Upper lobe of right lung (tissue), 1 donor: Measurements from ENCODE around the gene NFE2L1. TPM values are rescaled to one million over a fixed set of nuclear protein-coding genes. Genes with fewer than 3 reads are reported as not detected.
"Not testable (repeated sequence)": the region's sequence is repeated elsewhere in the genome, so short reads cannot be mapped to it uniquely, and the experiment has no call there.

Experiments used
- ATAC-seq: fragments of 200-7000 bp; cut with Tn5 transposase; one replicate; pipeline ENCODE4 v1.9.1; 2020; ENCODE audit warnings: mild to moderate bottlenecking, moderate library complexity
- DNase-seq: peaks from one replicate; pipeline ENCODE4 v3.0.0-alpha.2; 2020
- H3K27ac ChIP-seq: fragments of 200-600 bp; one replicate; pipeline ENCODE4 v1.8.0; 2022
- H3K27me3 ChIP-seq: fragments of 200-600 bp; one replicate; pipeline ENCODE4 v1.8.0; 2022; ENCODE audit warnings: mild to moderate bottlenecking
- H3K36me3 ChIP-seq: fragments of 200-600 bp; one replicate; pipeline ENCODE4 v1.8.0; 2022
- H3K4me1 ChIP-seq: fragments of 200-600 bp; one replicate; pipeline ENCODE4 v1.8.0; 2022
- H3K4me3 ChIP-seq: fragments of 200-600 bp; one replicate; pipeline ENCODE4 v1.8.0; 2022; ENCODE audit warnings: mild to moderate bottlenecking
- H3K9me3 ChIP-seq: fragments of 200-600 bp; one replicate; pipeline ENCODE4 v1.8.0; 2022
- CTCF ChIP-seq: fragments of 200-600 bp; IDR thresholded peaks from one replicate; pipeline ENCODE4 v1.8.0; 2022; ENCODE audit warnings: antibody characterized with exemption
- intact Hi-C: fragments of 100-400 bp; cut with DNase I; formaldehyde crosslinking; loops from one replicate; pipeline ENCODE4 v1.11.0; 2022
- total RNA-seq: library from RNA; stranded (reverse); fragmentation: NEBNext Ultra II Directional; extraction: Animal tissue kit (Norgen Biotek cat#: 25700); gene quantifications from one replicate; pipeline ENCODE4 v1.2.1, GENCODE V29; 2021
- donor health status: DM: no; HTN: yes; CAD: no; lungs with severe emphysema.

The NFE2L1 gene
- total RNA-seq, 1 donor from 2014 or later, result 201 TPM

GRCh38 chr17:48066192-48066591 lies 18.0 kb downstream of the NFE2L1 start:
- no peaks in the 10 kb centered on the region for H3K4me1 ChIP-seq
- DNase-seq (no peak), ATAC-seq (no peak)
- peaks cover 83% of the 10 kb centered on the region for H3K36me3 ChIP-seq
- intact Hi-C loops, result no loop called here
- H3K27me3 ChIP-seq, result no peaks in the 10 kb centered on the region
- no peak overlapping the region for H3K4me3 ChIP-seq
- no peak overlapping the region for H3K27ac ChIP-seq
- H3K9me3 ChIP-seq, result no peaks in the 10 kb centered on the region
- TF ChIP-seq CTCF, result no peak

- no peaks in the 10 kb centered on the region for H3K4me1 ChIP-seq
- peaks cover 81% of the 10 kb centered on the region for H3K36me3 ChIP-seq
- no peak overlapping the region for H3K4me3 ChIP-seq
- DNase-seq, result no peak
- H3K27me3 ChIP-seq, result no peaks in the 10 kb centered on the region
- TF ChIP-seq CTCF, result no peak
- intact Hi-C loops, result no loop called here
- H3K9me3 ChIP-seq, result no peaks in the 10 kb centered on the region
- no peak overlapping the region for H3K27ac ChIP-seq
- ATAC-seq, result no peak
These were observed 18.5 kb downstream of the NFE2L1 start for GRCh38 chr17:48066656-48067055.

- peaks cover 81% of the 10 kb centered on the region for H3K36me3 ChIP-seq
- TF ChIP-seq CTCF, result no peak
- H3K9me3 ChIP-seq, result no peaks in the 10 kb centered on the region
- ATAC-seq (no peak), DNase-seq (no peak)
- no peaks in the 10 kb centered on the region for H3K4me1 ChIP-seq
- H3K27me3 ChIP-seq, result no peaks in the 10 kb centered on the region
- H3K4me3 ChIP-seq, result no peak overlapping the region
- intact Hi-C loops, result no loop called here
- no peak overlapping the region for H3K27ac ChIP-seq
These were observed 19.1 kb downstream of the NFE2L1 start for GRCh38 chr17:48067245-48067644.

- H3K27ac ChIP-seq, ATAC-seq, intact Hi-C loops, H3K27me3 ChIP-seq, H3K4me1 ChIP-seq, H3K9me3 ChIP-seq, H3K4me3 ChIP-seq, DNase-seq: not testable (repeated sequence)
- H3K36me3 ChIP-seq, result peaks cover 81% of the 10 kb centered on the region
These were observed 19.6 kb downstream of the NFE2L1 start for GRCh38 chr17:48067808-48068207.

GRCh38 chr17:48068491-48068961 lies 20.4 kb downstream of the NFE2L1 start:
- peak; percentile 27 for TF ChIP-seq CTCF
- H3K27ac ChIP-seq, result no peak overlapping the region
- H3K36me3 ChIP-seq, result peaks cover 80% of the 10 kb centered on the region

GRCh38 chr17:48070195-48070594 lies 22.0 kb downstream of the NFE2L1 start:
- no peak for TF ChIP-seq CTCF
- ATAC-seq, result no peak
- Histone ChIP-seq H3K4me1 (no peaks in the 10 kb centered on the region), H3K27me3 (no peaks in the 10 kb centered on the region), H3K4me3 (no peak overlapping the region), H3K9me3 (no peaks in the 10 kb centered on the region), H3K27ac (no peak overlapping the region), H3K36me3 (peaks cover 67% of the 10 kb centered on the region)
- intact Hi-C loops, result loop anchor here (5.0 kb wide), 1 partner anchor 43 kb away; no protein-coding TSS in a partner anchor
- no peak for DNase-seq

More at GRCh38 chr17:48068491-48068961, 20.4 kb downstream of the NFE2L1 start:
- no peaks in the 10 kb centered on the region for H3K9me3 ChIP-seq
- H3K4me3 ChIP-seq, result no peak overlapping the region
- ATAC-seq, result peak; percentile 42
- no peak for DNase-seq
- no peaks in the 10 kb centered on the region for H3K27me3 ChIP-seq
- intact Hi-C loops, result no loop called here
- H3K4me1 ChIP-seq, result no peaks in the 10 kb centered on the region
